Hepatocyte (in vitro differentiated cells): Measurements from ENCODE around the gene IGFBPL1.

Experiments used
- EZH2 ChIP-seq: fragments of 200-600 bp; sonication (generic); IDR thresholded peaks from 2 replicates; pipeline ENCODE4 v1.6.1; 2016; ENCODE audit warnings: antibody characterized with exemption, mild to moderate bottlenecking, borderline replicate concordance
- TF ChIP-seq, protein P1 (sequence below): fragments of 200-600 bp; sonication (generic); IDR thresholded peaks from 2 replicates; pipeline ENCODE4 v1.5.1; 2016; ENCODE audit warnings: antibody characterized with exemption, mild to moderate bottlenecking; ENCODE audit not compliant: poor library complexity

DNA sequence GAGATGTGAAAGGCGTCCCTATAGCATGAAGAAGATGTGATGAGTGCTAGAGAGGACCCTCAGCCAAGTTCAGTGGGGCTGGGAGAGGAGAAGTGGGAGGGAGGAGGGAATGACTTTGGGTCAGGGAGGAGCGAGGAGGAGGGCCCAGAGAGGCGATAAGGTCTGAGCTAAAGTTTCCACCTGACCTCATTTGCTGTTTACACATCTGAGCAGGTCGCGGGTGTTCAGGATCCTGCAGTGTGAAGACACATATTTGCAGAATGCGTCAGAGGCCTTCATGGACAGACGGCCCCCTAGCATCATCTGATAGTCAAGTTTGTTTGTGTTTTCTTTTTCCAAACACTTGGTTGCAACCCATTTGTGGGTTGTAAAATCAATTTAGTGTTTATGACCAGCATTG is 18.9 kb upstream of the IGFBPL1 start:
- no peak for TF ChIP-seq EZH2
- TF ChIP-seq, protein P1, sequence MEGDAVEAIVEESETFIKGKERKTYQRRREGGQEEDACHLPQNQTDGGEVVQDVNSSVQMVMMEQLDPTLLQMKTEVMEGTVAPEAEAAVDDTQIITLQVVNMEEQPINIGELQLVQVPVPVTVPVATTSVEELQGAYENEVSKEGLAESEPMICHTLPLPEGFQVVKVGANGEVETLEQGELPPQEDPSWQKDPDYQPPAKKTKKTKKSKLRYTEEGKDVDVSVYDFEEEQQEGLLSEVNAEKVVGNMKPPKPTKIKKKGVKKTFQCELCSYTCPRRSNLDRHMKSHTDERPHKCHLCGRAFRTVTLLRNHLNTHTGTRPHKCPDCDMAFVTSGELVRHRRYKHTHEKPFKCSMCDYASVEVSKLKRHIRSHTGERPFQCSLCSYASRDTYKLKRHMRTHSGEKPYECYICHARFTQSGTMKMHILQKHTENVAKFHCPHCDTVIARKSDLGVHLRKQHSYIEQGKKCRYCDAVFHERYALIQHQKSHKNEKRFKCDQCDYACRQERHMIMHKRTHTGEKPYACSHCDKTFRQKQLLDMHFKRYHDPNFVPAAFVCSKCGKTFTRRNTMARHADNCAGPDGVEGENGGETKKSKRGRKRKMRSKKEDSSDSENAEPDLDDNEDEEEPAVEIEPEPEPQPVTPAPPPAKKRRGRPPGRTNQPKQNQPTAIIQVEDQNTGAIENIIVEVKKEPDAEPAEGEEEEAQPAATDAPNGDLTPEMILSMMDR: no peak
